GM12878 (cell line): ENCODE results near the gene SLC25A39. TPM values are rescaled to one million over a fixed set of nuclear protein-coding genes. Genes with fewer than 3 reads are reported as not detected.
A peak's percentile ranks its signal among the peaks of the same experiment; 100 is the strongest.

Source experiments
- ATAC-seq: fragments of 200-7000 bp; cut with Tn5 transposase; 3 replicates; pipeline ENCODE4 v1.9.1; 2020; ENCODE audit warnings: mild to moderate bottlenecking, moderate library complexity
- BruUV-seq: library from RNA; stranded (reverse); fragments of 400-500 nt; replicated peaks from 2 replicates; lab custom pipeline; 2021; lab: Mats Ljungman, UMichigan
- CTCF ChIA-PET: fragments of 300-600 bp; sonication (Branson Sonifier 250); formaldehyde crosslinking; extraction: SDS; loops from one replicate; lab custom pipeline; 2021; ENCODE audit warnings: inconsistent platforms; lab: Yijun Ruan, JAX
- POLR2A ChIA-PET: fragments of 350-600 bp; formaldehyde crosslinking; extraction: SDS; loops from one replicate; lab custom pipeline; 2021; ENCODE audit warnings: inconsistent platforms; lab: Charles Lee
- RAD21 ChIA-PET: fragments of 300-600 bp; sonication (Branson Sonifier 250); formaldehyde crosslinking; loops from one replicate; lab custom pipeline; 2023; ENCODE audit warnings: antibody characterized with exemption; ENCODE audit not compliant: unreplicated experiment; lab: Charles Lee
- SMC1A ChIA-PET: fragments of 300-600 bp; sonication (Branson Sonifier 250); formaldehyde crosslinking; loops from one replicate; lab custom pipeline; 2023; ENCODE audit not compliant: unreplicated experiment, uncharacterized antibody; lab: Charles Lee
- DNase-seq: peaks from one replicate; pipeline ENCODE4 v3.0.0-alpha.2; 2011; ENCODE audit warnings: low read depth, low spot score
- FAIRE-seq: peaks from 3 replicates; lab custom pipeline; 2011; peaks lifted over from hg19 to GRCh38; lab: Jason Lieb, UNC
- H2AFZ ChIP-seq: 2 replicates; pipeline ENCODE4 v1.6.0; 2011; ENCODE audit warnings: low read depth, low read length, control low read depth; ENCODE audit not compliant: control insufficient read depth
- H3K27ac ChIP-seq: 2 replicates; pipeline ENCODE4 v1.5.1; 2011; ENCODE audit warnings: control low read depth; ENCODE audit not compliant: control insufficient read depth, insufficient read depth
- H3K27me3 ChIP-seq, 2 experiments: replicated peaks in 1 of 2; 2 replicates each; pipeline versions ENCODE4 v1.6.0 to v1.6.1; 2011; ENCODE audit warnings: low read length in 1 of 2; ENCODE audit not compliant: control insufficient read depth in 2 of 2, insufficient read depth in 2 of 2
- H3K36me3 ChIP-seq, 2 experiments: 2 replicates each; pipeline ENCODE4 v1.5.1; 2011; ENCODE audit warnings: low read length in 1 of 2; ENCODE audit not compliant: control insufficient read depth in 2 of 2, insufficient read depth in 2 of 2
- H3K4me1 ChIP-seq: 2 replicates; pipeline ENCODE4 v1.6.1; 2011; ENCODE audit warnings: mild to moderate bottlenecking, low read length, moderate library complexity, mixed read lengths; ENCODE audit not compliant: control insufficient read depth, insufficient read depth
- H3K4me2 ChIP-seq: 2 replicates; pipeline ENCODE4 v1.6.0; 2011; ENCODE audit warnings: control low read depth; ENCODE audit not compliant: control insufficient read depth, insufficient read depth
- H3K4me3 ChIP-seq: fragments of 200-600 bp; sonication (generic); 2 replicates; pipeline ENCODE4 v1.5.1; 2016
- H3K79me2 ChIP-seq: 2 replicates; pipeline ENCODE4 v1.6.0; 2011; ENCODE audit warnings: low read length; ENCODE audit not compliant: control insufficient read depth, insufficient read depth
- H3K9ac ChIP-seq: 2 replicates; pipeline ENCODE4 v1.8.0; 2011; ENCODE audit warnings: low read length, control low read depth, mixed read lengths; ENCODE audit not compliant: control insufficient read depth, insufficient read depth
- H3K9me3 ChIP-seq: replicated peaks from 3 replicates; pipeline ENCODE4 v1.5.1; 2011; ENCODE audit warnings: mild to moderate bottlenecking, low read length; ENCODE audit not compliant: control insufficient read depth, insufficient read depth
- H4K20me1 ChIP-seq: 2 replicates; pipeline ENCODE4 v1.6.0; 2011; ENCODE audit not compliant: control insufficient read depth, insufficient read depth
- BMI1 ChIP-seq: fragments of 450-650 bp; IDR thresholded peaks from 2 replicates; pipeline ENCODE4 v1.6.1; 2016; ENCODE audit warnings: mild to moderate bottlenecking, moderate library complexity, borderline replicate concordance
- BRCA1 ChIP-seq: IDR thresholded peaks from 2 replicates; pipeline ENCODE4 v1.6.1; 2011; ENCODE audit warnings: low read depth, low read length, improper control_type of control experiment
- CHD1 ChIP-seq: IDR thresholded peaks from 2 replicates; pipeline ENCODE4 v1.6.1; 2012; ENCODE audit warnings: low read depth, low read length, improper control_type of control experiment
- GABPA ChIP-seq: IDR thresholded peaks from 2 replicates; pipeline ENCODE4 v1.6.1; 2014; ENCODE audit warnings: antibody characterized with exemption, low read depth, mild to moderate bottlenecking, inconsistent platforms
- MTA3 ChIP-seq: IDR thresholded peaks from 2 replicates; pipeline ENCODE4 v1.6.1; 2012; ENCODE audit warnings: low read length, inconsistent platforms, borderline replicate concordance
- PAX8 ChIP-seq: fragments of 450-650 bp; IDR thresholded peaks from 2 replicates; pipeline ENCODE4 v1.6.1; 2017; ENCODE audit warnings: mild to moderate bottlenecking, moderate library complexity
- RAD51 ChIP-seq: fragments of 450-650 bp; IDR thresholded peaks from 2 replicates; pipeline ENCODE4 v1.6.1; 2016; ENCODE audit warnings: moderate library complexity, mild to moderate bottlenecking, inconsistent platforms
- SMAD1 ChIP-seq: fragments of 450-650 bp; IDR thresholded peaks from 2 replicates; pipeline ENCODE4 v1.6.1; 2018; ENCODE audit warnings: mild to moderate bottlenecking, low read depth; ENCODE audit not compliant: partially characterized antibody
- SMARCA5 ChIP-seq: fragments of 450-650 bp; IDR thresholded peaks from 2 replicates; pipeline ENCODE4 v1.6.1; 2017; ENCODE audit warnings: mild to moderate bottlenecking
- SPI1 ChIP-seq: IDR thresholded peaks from 2 replicates; pipeline ENCODE4 v1.6.1; 2011; ENCODE audit warnings: low read depth, mild to moderate bottlenecking, low read length, moderate library complexity, borderline replicate concordance; ENCODE audit not compliant: insufficient read depth
- YBX1 ChIP-seq: fragments of 450-650 bp; IDR thresholded peaks from 2 replicates; pipeline ENCODE4 v1.6.1; 2016; ENCODE audit warnings: antibody characterized with exemption
- ZNF622 ChIP-seq: fragments of 450-650 bp; IDR thresholded peaks from 2 replicates; pipeline ENCODE4 v1.6.1; 2017; ENCODE audit warnings: mild to moderate bottlenecking, inconsistent platforms
- WGBS: methylation state at CpG from one replicate; pipeline ENCODE4 v1.1.6; 2016; ENCODE audit warnings: low lambda C conversion rate; ENCODE audit not compliant: insufficient replicate concordance, insufficient coverage; ENCODE audit errors: missing lambda C conversion rate; 5-methylcytosine and 5-hydroxymethylcytosine counted together
- in situ Hi-C: fragments of 300-500 bp; cut with MboI; formaldehyde crosslinking; loops from 9 replicates; pipeline ENCODE4 v1.14.3; 2018; ENCODE audit warnings: mixed read lengths
- intact Hi-C: fragments of 100-400 bp; cut with micrococcal nuclease; formaldehyde crosslinking; loops from one replicate; pipeline ENCODE4 v1.14.2; 2022; ENCODE audit not compliant: unreplicated experiment
- polyA plus RNA-seq, 11 experiments: library from polyadenylated mRNA; depleted of rRNA in 4 of 11; unstranded in 6 of 11; stranded (reverse) in 5 of 11; fragments of >200 nt; fragmentation: Nextera tagmentation in 4 of 11; fragmentation: Illumina TruSeq in 1 of 11; extraction: Ambion mirVana in 4 of 11; extraction: Trizol in 1 of 11; gene quantifications; 1 replicate in 1 of 11; 2 replicates in 10 of 11; pipeline versions ENCODE4 v1.2.1 to v1.2.3, GENCODE V29; 2011 to 2016; ENCODE audit warnings: inconsistent platforms in 2 of 11, missing spikeins in 2 of 11, low read depth in 1 of 11
- total RNA-seq, 4 experiments: library from RNA; depleted of rRNA in 3 of 4; stranded (reverse); fragments of >200 nt in 3 of 4; fragmentation: Illumina TruSeq in 1 of 4; extraction: Trizol in 1 of 4; gene quantifications; 2 replicates each; pipeline versions ENCODE4 v1.2.1 to v1.2.3, GENCODE V29; 2013 to 2021
- TF ChIP-seq, protein P1 (sequence below): fragments of 450-650 bp; IDR thresholded peaks from 2 replicates; pipeline ENCODE4 v1.6.1; 2017; ENCODE audit warnings: borderline replicate concordance
- TF ChIP-seq, protein P2 (sequence below): fragments of 450-650 bp; IDR thresholded peaks from 2 replicates; pipeline ENCODE4 v1.6.1; 2014; ENCODE audit warnings: mild to moderate bottlenecking
- TF ChIP-seq, protein P3 (sequence below): IDR thresholded peaks from 2 replicates; pipeline ENCODE4 v1.6.1; 2012; ENCODE audit warnings: low read length, inconsistent platforms

SLC25A39 gene
- total and polyA plus RNA-seq, 10 of the 15 experiments (the other 5 are each of a cell fraction or from before 2014, with no cell fraction given): 3.5 to 270 (median 150) TPM

DNA sequence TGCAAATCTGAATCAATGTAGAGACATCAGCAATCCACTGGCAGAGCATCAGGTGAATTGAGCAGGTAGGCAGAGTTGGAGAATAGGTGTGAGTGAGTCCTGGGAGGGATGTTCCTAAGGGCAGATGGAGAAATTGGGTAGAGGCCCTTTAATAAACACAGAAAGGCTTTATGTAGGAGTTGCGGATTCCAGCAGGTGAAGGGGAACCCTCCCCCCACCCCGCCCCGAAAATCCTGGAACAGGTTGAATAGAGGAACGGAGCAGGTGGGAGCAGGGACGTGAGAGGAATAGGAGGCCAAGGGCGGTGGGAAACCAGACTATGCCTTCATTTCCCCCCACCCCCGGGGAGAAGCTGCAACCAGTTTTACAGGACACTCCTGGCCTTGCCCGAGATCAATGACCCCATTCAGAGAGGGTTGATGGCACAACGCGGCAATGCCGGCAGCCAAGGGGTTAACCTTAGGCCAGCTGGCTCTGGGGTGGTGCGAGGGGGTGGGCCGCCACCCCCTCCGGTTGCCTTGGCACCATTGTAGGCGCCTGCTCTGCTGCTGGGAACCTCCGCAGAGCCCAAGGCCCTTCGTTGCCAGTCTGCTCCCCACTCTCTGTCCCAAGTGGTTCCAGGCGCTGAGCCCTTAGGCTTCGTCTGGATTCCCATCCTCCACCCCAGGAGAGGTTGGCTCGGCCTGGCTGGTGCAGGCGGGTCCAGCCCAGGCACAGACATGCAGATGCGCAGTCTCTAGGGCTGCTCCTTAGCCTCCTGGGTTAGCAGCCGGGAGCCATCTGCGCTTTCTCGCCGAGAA is 17.0 kb downstream of the SLC25A39 start:
- DNase-seq: no peak
- no peak overlapping the region for H3K27ac ChIP-seq
- no peak overlapping the region for H2AFZ ChIP-seq
- ChIA-PET SMC1A (no interaction called here), CTCF (interaction anchor here (1.0 kb wide), 1 partner anchor 104 kb away, joined by 3 read pairs; no protein-coding TSS in a partner anchor), RAD21 (interaction anchor here (1.0 kb wide), 1 partner anchor 8 kb away, joined by 3 read pairs; no protein-coding TSS in a partner anchor), POLR2A (interaction anchor here (0.6 kb wide), 1 partner anchor 181 kb away, joined by 3 read pairs; no protein-coding TSS in a partner anchor)
- no peaks in the 10 kb centered on the region for H3K36me3 ChIP-seq
- H3K4me2 ChIP-seq: no peak overlapping the region
- H4K20me1 ChIP-seq: no peaks in the 10 kb centered on the region
- peak; percentile 10; the same call in 1 of the 3 replicates for ATAC-seq
- peaks cover 6 to 10% of the 10 kb centered on the region in 2 experiments for H3K27me3 ChIP-seq
- H3K4me1 ChIP-seq: peaks cover 2% of the 10 kb centered on the region; the same call in 1 of the 2 replicates
- in situ Hi-C loops: no loop called here
- no peak overlapping the region for H3K9ac ChIP-seq
- intact Hi-C loops: no loop called here
- no peak for FAIRE-seq
- H3K9me3 ChIP-seq: no peaks in the 10 kb centered on the region
- TF ChIP-seq ZNF622 (no peak), BRCA1 (no peak), PAX8 (no peak), SMARCA5 (no peak), GABPA (no peak), SMAD1 (no peak), MTA3 (no peak), BMI1 (no peak), RAD51 (no peak), SPI1 (no peak), YBX1 (no peak), CHD1 (no peak)
- TF ChIP-seq, protein P1, sequence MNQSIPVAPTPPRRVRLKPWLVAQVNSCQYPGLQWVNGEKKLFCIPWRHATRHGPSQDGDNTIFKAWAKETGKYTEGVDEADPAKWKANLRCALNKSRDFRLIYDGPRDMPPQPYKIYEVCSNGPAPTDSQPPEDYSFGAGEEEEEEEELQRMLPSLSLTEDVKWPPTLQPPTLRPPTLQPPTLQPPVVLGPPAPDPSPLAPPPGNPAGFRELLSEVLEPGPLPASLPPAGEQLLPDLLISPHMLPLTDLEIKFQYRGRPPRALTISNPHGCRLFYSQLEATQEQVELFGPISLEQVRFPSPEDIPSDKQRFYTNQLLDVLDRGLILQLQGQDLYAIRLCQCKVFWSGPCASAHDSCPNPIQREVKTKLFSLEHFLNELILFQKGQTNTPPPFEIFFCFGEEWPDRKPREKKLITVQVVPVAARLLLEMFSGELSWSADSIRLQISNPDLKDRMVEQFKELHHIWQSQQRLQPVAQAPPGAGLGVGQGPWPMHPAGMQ: no peak
- TF ChIP-seq, protein P2, sequence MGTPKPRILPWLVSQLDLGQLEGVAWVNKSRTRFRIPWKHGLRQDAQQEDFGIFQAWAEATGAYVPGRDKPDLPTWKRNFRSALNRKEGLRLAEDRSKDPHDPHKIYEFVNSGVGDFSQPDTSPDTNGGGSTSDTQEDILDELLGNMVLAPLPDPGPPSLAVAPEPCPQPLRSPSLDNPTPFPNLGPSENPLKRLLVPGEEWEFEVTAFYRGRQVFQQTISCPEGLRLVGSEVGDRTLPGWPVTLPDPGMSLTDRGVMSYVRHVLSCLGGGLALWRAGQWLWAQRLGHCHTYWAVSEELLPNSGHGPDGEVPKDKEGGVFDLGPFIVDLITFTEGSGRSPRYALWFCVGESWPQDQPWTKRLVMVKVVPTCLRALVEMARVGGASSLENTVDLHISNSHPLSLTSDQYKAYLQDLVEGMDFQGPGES: no peak
- TF ChIP-seq, protein P3, sequence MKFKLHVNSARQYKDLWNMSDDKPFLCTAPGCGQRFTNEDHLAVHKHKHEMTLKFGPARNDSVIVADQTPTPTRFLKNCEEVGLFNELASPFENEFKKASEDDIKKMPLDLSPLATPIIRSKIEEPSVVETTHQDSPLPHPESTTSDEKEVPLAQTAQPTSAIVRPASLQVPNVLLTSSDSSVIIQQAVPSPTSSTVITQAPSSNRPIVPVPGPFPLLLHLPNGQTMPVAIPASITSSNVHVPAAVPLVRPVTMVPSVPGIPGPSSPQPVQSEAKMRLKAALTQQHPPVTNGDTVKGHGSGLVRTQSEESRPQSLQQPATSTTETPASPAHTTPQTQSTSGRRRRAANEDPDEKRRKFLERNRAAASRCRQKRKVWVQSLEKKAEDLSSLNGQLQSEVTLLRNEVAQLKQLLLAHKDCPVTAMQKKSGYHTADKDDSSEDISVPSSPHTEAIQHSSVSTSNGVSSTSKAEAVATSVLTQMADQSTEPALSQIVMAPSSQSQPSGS: no peak
- no TSS peak for BruUV-seq
- no peaks in the 10 kb centered on the region for H3K79me2 ChIP-seq
- H3K4me3 ChIP-seq: no peak overlapping the region
- WGBS: 12% methylated on average over 26 of the region's 26 CpGs
